Mucosa of descending colon (tissue), 3 donors: ENCODE results near the gene WDR74. TPM values are rescaled to one million over a fixed set of nuclear protein-coding genes. Genes with fewer than 3 reads are reported as not detected.
"Not testable (repeated sequence)": the region's sequence is repeated elsewhere in the genome, so short reads cannot be mapped to it uniquely, and the experiment has no call there.

Experiments
- ATAC-seq: fragments of 200-7000 bp; cut with Tn5 transposase; one replicate; pipeline ENCODE4 v1.9.1; 2020; ENCODE audit warnings: mild to moderate bottlenecking, moderate library complexity
- DNase-seq, 3 donors: peaks; one replicate each; pipeline ENCODE4 v3.0.0-alpha.2; 2020
- H3K36me3 ChIP-seq: fragments of 200-600 bp; one replicate; pipeline ENCODE4 v1.8.0; 2021; ENCODE audit warnings: low read depth, mild to moderate bottlenecking
- H3K4me1 ChIP-seq: fragments of 200-600 bp; one replicate; pipeline ENCODE4 v1.8.0; 2021; ENCODE audit warnings: low read depth, mild to moderate bottlenecking
- H3K4me3 ChIP-seq: fragments of 200-600 bp; one replicate; pipeline ENCODE4 v1.8.0; 2021; ENCODE audit warnings: mild to moderate bottlenecking
- H3K9me3 ChIP-seq: fragments of 200-600 bp; one replicate; pipeline ENCODE4 v1.8.0; 2021; ENCODE audit warnings: mild to moderate bottlenecking
- intact Hi-C, 2 donors: fragments of 100-400 bp; cut with DNase I in 1 of 2; cut with micrococcal nuclease in 1 of 2; formaldehyde crosslinking; loops; one replicate each; pipeline versions ENCODE4 v1.11.0 to v1.11.1; 2022; cut with DNase I, micrococcal nuclease
- total RNA-seq, 3 donors: library from RNA; stranded (reverse); fragmentation: NEBNext Ultra II Directional in 2 of 3; extraction: Animal tissue kit (Norgen Biotek cat#: 25700) in 2 of 3; gene quantifications; one replicate each; pipeline versions ENCODE4 v1.2.1 to v1.2.4, GENCODE V29; 2021 to 2023
- TF ChIP-seq, protein P1 (sequence below): fragments of 200-600 bp; IDR thresholded peaks from one replicate; pipeline ENCODE4 v1.8.0; 2022; ENCODE audit warnings: antibody characterized with exemption, mild to moderate bottlenecking
- donor health status: DM: no; HTN: no; CAD: no; lungs with moderate emphysema.
- donor health status: DM: no; HTN: no; CAD: no.
- donor health status: DM: no; HTN: yes; CAD: no.

WDR74 gene
- total RNA-seq, 3 donors from 2014 or later: 35.0 to 42.4 (median 38.8) TPM

GRCh38 chr11:62835336-62835735, 4.1 kb downstream of the WDR74 start:
- no peak overlapping the region for H3K4me3 ChIP-seq
- H3K4me1 ChIP-seq: peaks cover 24% of the 10 kb centered on the region
- ATAC-seq (no peak), DNase-seq (no peak)
- TF ChIP-seq, protein P1, sequence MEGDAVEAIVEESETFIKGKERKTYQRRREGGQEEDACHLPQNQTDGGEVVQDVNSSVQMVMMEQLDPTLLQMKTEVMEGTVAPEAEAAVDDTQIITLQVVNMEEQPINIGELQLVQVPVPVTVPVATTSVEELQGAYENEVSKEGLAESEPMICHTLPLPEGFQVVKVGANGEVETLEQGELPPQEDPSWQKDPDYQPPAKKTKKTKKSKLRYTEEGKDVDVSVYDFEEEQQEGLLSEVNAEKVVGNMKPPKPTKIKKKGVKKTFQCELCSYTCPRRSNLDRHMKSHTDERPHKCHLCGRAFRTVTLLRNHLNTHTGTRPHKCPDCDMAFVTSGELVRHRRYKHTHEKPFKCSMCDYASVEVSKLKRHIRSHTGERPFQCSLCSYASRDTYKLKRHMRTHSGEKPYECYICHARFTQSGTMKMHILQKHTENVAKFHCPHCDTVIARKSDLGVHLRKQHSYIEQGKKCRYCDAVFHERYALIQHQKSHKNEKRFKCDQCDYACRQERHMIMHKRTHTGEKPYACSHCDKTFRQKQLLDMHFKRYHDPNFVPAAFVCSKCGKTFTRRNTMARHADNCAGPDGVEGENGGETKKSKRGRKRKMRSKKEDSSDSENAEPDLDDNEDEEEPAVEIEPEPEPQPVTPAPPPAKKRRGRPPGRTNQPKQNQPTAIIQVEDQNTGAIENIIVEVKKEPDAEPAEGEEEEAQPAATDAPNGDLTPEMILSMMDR: no peak
- intact Hi-C loops: no loop called here
- no peaks in the 10 kb centered on the region for H3K9me3 ChIP-seq
- H3K36me3 ChIP-seq: no peaks in the 10 kb centered on the region

DNA sequence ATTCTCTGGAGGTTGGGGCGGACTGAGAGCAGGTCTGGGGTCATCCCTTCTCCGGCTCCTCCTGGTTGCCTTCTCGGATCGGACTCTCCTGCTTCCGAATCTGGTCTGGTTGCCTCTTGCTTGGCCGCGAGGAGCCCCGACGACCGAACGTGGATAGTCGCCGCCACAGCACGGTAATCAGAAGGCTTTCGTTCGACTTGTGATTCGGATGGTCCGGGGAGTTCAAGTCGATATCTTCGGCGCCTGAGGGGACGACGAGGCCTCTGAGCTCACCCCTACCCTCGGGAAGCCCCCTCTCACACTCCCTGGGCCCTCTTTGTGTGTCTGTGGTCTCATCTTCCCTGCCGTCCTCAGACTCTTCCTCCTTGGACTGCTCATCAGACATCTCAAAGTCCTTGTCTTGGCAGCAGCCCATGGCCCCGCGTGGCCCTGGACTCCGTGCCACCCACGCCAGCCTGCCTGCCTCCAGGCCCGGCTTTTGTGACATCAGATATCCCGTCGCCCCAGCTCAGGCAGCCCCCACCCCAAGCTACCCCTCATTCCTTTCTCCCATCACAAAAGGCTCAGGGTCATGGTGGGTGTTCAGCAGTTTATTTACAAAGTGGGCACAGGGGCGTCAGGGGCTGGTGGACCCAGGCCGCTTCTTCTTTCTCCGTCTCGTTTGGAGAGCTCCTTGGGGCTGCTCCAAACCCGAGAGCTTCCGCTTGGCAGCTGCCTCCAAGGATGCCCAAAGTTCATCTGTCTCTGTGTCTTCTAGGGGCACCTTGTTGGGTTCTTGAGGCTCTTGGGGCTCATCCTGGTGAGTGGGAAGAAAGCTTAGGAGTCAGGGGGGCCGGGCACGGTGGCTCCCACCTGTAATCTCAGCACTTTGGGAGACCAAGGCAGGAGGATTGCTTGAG, 6.8 kb downstream of the WDR74 start, which contains the start of gene TEX54:
Gene TEX54, minus strand, starts transcription at position 506 of the 899 bp plus-strand sequence.
- DNase-seq (peak; percentile 41 to 68 (median 43)), ATAC-seq (peak; percentile 22)
- Histone ChIP-seq H3K36me3 (no peaks in the 10 kb centered on the region), H3K4me1 (peaks cover 27% of the 10 kb centered on the region), H3K9me3 (no peaks in the 10 kb centered on the region), H3K4me3 (peak within 1 kb of the TSS; percentile 71)
- TF ChIP-seq, protein P1: no peak
- intact Hi-C loops: no loop called here

GRCh38 chr11:62831520-62832335, 7.7 kb downstream of the WDR74 start, which contains the start of gene STX5:
Gene STX5 (minus strand): TSS chr11:62832051. CDS start chr11:62831243, 808 bp downstream.
- ATAC-seq (peak; percentile 98), DNase-seq (peak; percentile 99 to 100 (median 100))
- TF ChIP-seq, protein P1: no peak
- peaks cover 27% of the 10 kb centered on the region for H3K4me1 ChIP-seq
- H3K4me3 ChIP-seq: peak within 1 kb of the TSS; percentile 71
- H3K36me3 ChIP-seq: no peaks in the 10 kb centered on the region
- intact Hi-C loops: no loop called here
- no peaks in the 10 kb centered on the region for H3K9me3 ChIP-seq

- intact Hi-C loops: no loop called here
- TF ChIP-seq, protein P1: no peak
- DNase-seq: peak in 2 of 3 donors; percentile 47 to 62
- ATAC-seq: no peak
- Histone ChIP-seq H3K36me3 (peaks cover 3% of the 10 kb centered on the region), H3K9me3 (no peaks in the 10 kb centered on the region), H3K4me1 (peaks cover 27% of the 10 kb centered on the region), H3K4me3 (peak overlapping the region; percentile 71)
Observed at GRCh38 chr11:62830904-62831519, 8.4 kb downstream of the WDR74 start.

DNA sequence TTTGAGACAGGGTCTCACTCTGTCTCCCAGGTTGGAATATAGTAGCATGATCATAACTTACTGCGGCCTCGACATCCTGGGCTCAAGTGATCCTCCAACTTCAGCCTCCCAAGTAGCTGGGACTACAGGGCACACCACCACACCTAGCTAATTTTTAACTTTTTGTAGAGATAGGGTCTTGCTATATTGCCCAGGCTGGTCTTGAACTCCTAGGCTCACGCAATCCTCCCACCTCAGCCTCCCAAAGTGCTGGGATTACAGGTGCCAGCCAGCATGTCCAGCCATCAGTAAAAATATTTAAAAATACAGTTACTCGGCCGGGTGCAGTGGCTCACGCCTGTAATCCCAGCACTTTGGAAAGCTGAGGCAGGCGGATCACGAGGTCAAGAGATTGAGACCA, 11.3 kb downstream of the WDR74 start:
- DNase-seq, H3K36me3 ChIP-seq, ATAC-seq, intact Hi-C loops, H3K9me3 ChIP-seq, H3K4me3 ChIP-seq: not testable (repeated sequence)
- peaks cover 23% of the 10 kb centered on the region for H3K4me1 ChIP-seq
